Hypothalamus (tissue), 51 donors: Measurements from ENCODE around the gene IL12RB2.

Source experiments
- DNase-seq, 51 donors: peaks; one replicate each; lab custom pipeline; 2025; lab: John Stamatoyannopoulos, UW

The IL12RB2 gene

GRCh38 chr1:67307251-67308060, at the start of gene IL12RB2:
IL12RB2 (plus strand) TSS chr1:67307873; CDS start chr1:67320369, 12,496 bp downstream.
- DNase-seq, result peak in 2 of 51 donors; percentile 0 to 7

- no peak for DNase-seq
Measured at GRCh38 chr1:67261680-67262079, 46.0 kb upstream of the IL12RB2 start.

- DNase-seq, result no peak
Measured at GRCh38 chr1:67262735-67263134, 44.9 kb upstream of the IL12RB2 start.

GRCh38 chr1:67264152-67264551, 43.5 kb upstream of the IL12RB2 start:
- DNase-seq, result no peak

GRCh38 chr1:67264899-67265298, 42.8 kb upstream of the IL12RB2 start:
- DNase-seq, result no peak

- peak in 1 of 51 donors; percentile 3 for DNase-seq
Measured at GRCh38 chr1:67269061-67269460, 38.6 kb upstream of the IL12RB2 start.

- no peak for DNase-seq
Measured at GRCh38 chr1:67270541-67270940, 37.1 kb upstream of the IL12RB2 start.

- no peak for DNase-seq
Measured at GRCh38 chr1:67273591-67273990, 34.1 kb upstream of the IL12RB2 start.

GRCh38 chr1:67274623-67275325, 32.9 kb upstream of the IL12RB2 start:
- no peak for DNase-seq

- DNase-seq, result no peak
Measured at GRCh38 chr1:67280696-67281095, 27.0 kb upstream of the IL12RB2 start.

GRCh38 chr1:67281244-67281643, 26.4 kb upstream of the IL12RB2 start:
- no peak for DNase-seq

- DNase-seq, result no peak
Measured at GRCh38 chr1:67285780-67286488, 21.7 kb upstream of the IL12RB2 start.

GRCh38 chr1:67290236-67290635, 17.4 kb upstream of the IL12RB2 start:
- DNase-seq, result no peak

- DNase-seq, result no peak
Measured at GRCh38 chr1:67294836-67295617, 12.6 kb upstream of the IL12RB2 start.

GRCh38 chr1:67298762-67299161, 8.9 kb upstream of the IL12RB2 start:
- DNase-seq, result no peak

GRCh38 chr1:67299296-67299695, 8.4 kb upstream of the IL12RB2 start:
- no peak for DNase-seq

GRCh38 chr1:67300561-67300960, 7.1 kb upstream of the IL12RB2 start:
- DNase-seq, result no peak

- no peak for DNase-seq
Measured at GRCh38 chr1:67304023-67304422, 3.6 kb upstream of the IL12RB2 start.

- no peak for DNase-seq
Measured at GRCh38 chr1:67306547-67306946, 1.1 kb upstream of the IL12RB2 start.

GRCh38 chr1:67308136-67308535, 463 bp downstream of the IL12RB2 start:
- DNase-seq, result no peak

GRCh38 chr1:67312615-67313014, 4.9 kb downstream of the IL12RB2 start:
- no peak for DNase-seq
